K562 treated with DMSO at 1 percent for 24 hours (cell line): ENCODE data around the gene GPHN. TPM values are rescaled to one million over a fixed set of nuclear protein-coding genes. Genes with fewer than 3 reads are reported as not detected.

ENCODE experiments used
- total RNA-seq: library from RNA; unstranded; fragments of 300-600 nt; gene quantifications from 2 replicates; pipeline ENCODE4 v1.2.3, GENCODE V29; 2022; ENCODE audit warnings: low read depth; ENCODE audit not compliant: insufficient read depth

Gene GPHN
- total RNA-seq: 6.1 and 10.2 TPM in 2 replicates

GRCh38 chr14:66507722-66508546, at the start of gene GPHN:
Gene GPHN (plus strand): TSS chr14:66508147.

GRCh38 chr14:66485910-66486421, 22.0 kb upstream of the GPHN start, which contains the start of gene CCDC196:
Gene CCDC196 (plus strand): TSS chr14:66486371. CDS start chr14:66486503, 132 bp downstream.

Other genes with a start within 250 kb of the GPHN start
- gene CCDC196, start 21.8 kb upstream of the GPHN start, total RNA-seq: not detected in 2 replicates